Measurements from ENCODE around the gene SERGEF. TPM values are rescaled to one million over a fixed set of nuclear protein-coding genes. Genes with fewer than 3 reads are reported as not detected.

Gene SERGEF
- polyA plus RNA-seq, 2 of the 4 experiments (the other 2 are of a cell fraction) = 20.7 to 24.1 TPM

GRCh38 chr11:17769218-17769617 lies 243.6 kb downstream of the SERGEF start (continued):
- TF ChIP-seq USF2 (IDR thresholded peaks at IDR 0.05) (no peak), CBX8 (IDR thresholded peaks at IDR 0.05) (no peak), PBX3 (IDR thresholded peaks at IDR 0.05) (no peak), BHLHE40 (IDR thresholded peaks at IDR 0.05; ENCODE audit: low read depth, low read length) (no peak), PHF8 (IDR thresholded peaks at IDR 0.05; ENCODE audit: borderline replicate concordance, low read depth) (no peak), MAX (IDR thresholded peaks at IDR 0.05) (no peak)

- ChIA-PET POLR2A (no interaction called here), CTCF (no interaction called here)
- Histone ChIP-seq H3K4me1 (0 out of 3 replicates have a peak, but pooled peaks cover 4% of the 10 kb centered on the region), H3K9me3 (no peaks in the 10 kb centered on the region), H3K4me3 (no peak overlapping the region), H3K4me2 (no peak overlapping the region), H3K27ac (no peak overlapping the region)
- FAIRE-seq (no peak), DNase-seq (ENCODE audit: low read depth in 1 of 2, low spot score in 1 of 2) (no peak), ATAC-seq (no peak)
- WGBS (ENCODE audit: missing lambda C conversion rate) = 72% methylated on average over 6 of the region's 7 CpGs
- TF ChIP-seq PHF8 (IDR thresholded peaks at IDR 0.05; ENCODE audit: borderline replicate concordance, low read depth) = no peak
Measured at GRCh38 chr11:17768547-17768946, 244.3 kb downstream of the SERGEF start.

GRCh38 chr11:17767914-17768313 lies 244.9 kb downstream of the SERGEF start:
- H3K4me3 ChIP-seq = no peak overlapping the region
- no peak for DNase-seq (ENCODE audit: low read depth in 1 of 2, low spot score in 1 of 2)
- ChIA-PET POLR2A (no interaction called here), CTCF (interaction anchor here (0.7 to 1.4 kb wide), 2 partner anchors 31 to 84 kb away, joined by 3 to 4 read pairs; no protein-coding TSS in a partner anchor)
- H3K9me3 ChIP-seq = no peaks in the 10 kb centered on the region
- FAIRE-seq = no peak
- H3K4me1 ChIP-seq = 0 out of 3 replicates have a peak, but pooled peaks cover 4% of the 10 kb centered on the region
- H3K4me2 ChIP-seq = no peak overlapping the region
- no peak overlapping the region for H3K27ac ChIP-seq
- WGBS (ENCODE audit: missing lambda C conversion rate) = 68% methylated on average over 2 of the region's 2 CpGs
- TF ChIP-seq HES2 (IDR thresholded peaks at IDR 0.05) (no peak), ESRRA (IDR thresholded peaks at IDR 0.05; ENCODE audit: borderline replicate concordance, low read length) (no peak), EHF (CRISPR knock-in tag; IDR thresholded peaks at IDR 0.05) (no peak), E2F6 (IDR thresholded peaks at IDR 0.05; ENCODE audit: borderline replicate concordance, low read depth) (no peak), FOXS1 (CRISPR knock-in tag; IDR thresholded peaks at IDR 0.05) (no peak), ELK1 (IDR thresholded peaks at IDR 0.05; ENCODE audit: low read depth, low read length) (no peak), KDM5A (IDR thresholded peaks at IDR 0.05) (no peak), PBX3 (IDR thresholded peaks at IDR 0.05) (no peak), ZC3H11A (IDR thresholded peaks at IDR 0.05) (no peak), RAD21 (conservative IDR thresholded peaks at IDR 0.05 in 1 of 2, IDR thresholded peaks at IDR 0.05 in 1 of 2) (no peak), REST (IDR thresholded peaks at IDR 0.05) (no peak), RARB (CRISPR knock-in tag; IDR thresholded peaks at IDR 0.05) (no peak), POLR2A (IDR thresholded peaks at IDR 0.05; ENCODE audit: low read length) (no peak), GATA3 (IDR thresholded peaks at IDR 0.05; ENCODE audit: borderline replicate concordance) (no peak), HDAC2 (IDR thresholded peaks at IDR 0.05) (no peak), POLR2AphosphoS2 (conservative IDR thresholded peaks at IDR 0.05; ENCODE audit: low read length) (no peak), ZFP36 (IDR thresholded peaks at IDR 0.05; ENCODE audit: borderline replicate concordance, partially characterized antibody) (no peak), CHD4 (IDR thresholded peaks at IDR 0.05; ENCODE audit: borderline replicate concordance) (no peak), ZNF302 (CRISPR knock-in tag; IDR thresholded peaks at IDR 0.05) (no peak)
- no peak for ATAC-seq

Measured in A549 (cell line).